Panc1 (cell line): ENCODE data around the gene SLC38A10. TPM values are rescaled to one million over a fixed set of nuclear protein-coding genes. Genes with fewer than 3 reads are reported as not detected.

Experiments used
- ATAC-seq: fragments of 200-7000 bp; cut with Tn5 transposase; 2 replicates; pipeline ENCODE4 v1.9.1; 2020; ENCODE audit warnings: mild to moderate bottlenecking, moderate library complexity
- BruUV-seq: library from RNA; stranded (reverse); fragments of 400-500 nt; replicated peaks from 2 replicates; lab custom pipeline; 2021; lab: Mats Ljungman, UMichigan
- CTCF ChIA-PET: fragments of 300-600 bp; sonication (Branson Sonifier 250); formaldehyde crosslinking; loops from one replicate; lab custom pipeline; 2022; ENCODE audit warnings: antibody characterized with exemption; lab: Charles Lee
- POLR2A ChIA-PET: fragments of 300-600 bp; sonication (Branson Sonifier 250); formaldehyde crosslinking; loops from one replicate; lab custom pipeline; 2022; ENCODE audit warnings: antibody characterized with exemption; lab: Charles Lee
- DNase-seq: peaks from one replicate; pipeline ENCODE4 v3.0.0-alpha.2; 2010; ENCODE audit warnings: low read depth, low spot score
- H3K27ac ChIP-seq: 2 replicates; pipeline ENCODE4 v1.5.1; 2011; ENCODE audit warnings: mild to moderate bottlenecking, low read length, inconsistent platforms
- H3K27me3 ChIP-seq: fragments of 200-500 bp; sonication (Bioruptor generic); 2 replicates; pipeline ENCODE4 v1.6.0; 2014; ENCODE audit warnings: low read length, inconsistent platforms; ENCODE audit not compliant: control insufficient read depth, insufficient read depth
- H3K36me3 ChIP-seq: fragments of 200-500 bp; sonication (Bioruptor generic); 2 replicates; pipeline ENCODE4 v1.5.1; 2014; ENCODE audit warnings: inconsistent platforms, mild to moderate bottlenecking, low read length, moderate library complexity; ENCODE audit not compliant: control insufficient read depth, insufficient read depth
- H3K4me1 ChIP-seq: 2 replicates; pipeline ENCODE4 v1.5.1; 2011; ENCODE audit warnings: inconsistent platforms, mild to moderate bottlenecking, low read length, moderate library complexity; ENCODE audit not compliant: control insufficient read depth, insufficient read depth
- H3K4me3 ChIP-seq, 2 experiments: 2 replicates each; pipeline ENCODE4 v1.5.1; 2011 to 2012; ENCODE audit warnings: low read depth in 2 of 2, low read length in 2 of 2, mild to moderate bottlenecking in 2 of 2, inconsistent platforms in 1 of 2, moderate library complexity in 1 of 2
- H3K9me3 ChIP-seq: fragments of 200-500 bp; sonication (Bioruptor generic); 2 replicates; pipeline ENCODE4 v1.5.1; 2014; ENCODE audit warnings: low read depth, mild to moderate bottlenecking, inconsistent platforms, low read length, moderate library complexity; ENCODE audit not compliant: control insufficient read depth, insufficient read depth
- POLR2AphosphoS5 ChIP-seq: IDR thresholded peaks from 2 replicates; pipeline ENCODE4 v1.6.1; 2012; ENCODE audit warnings: mild to moderate bottlenecking, low read depth, low read length, moderate library complexity
- SIN3A ChIP-seq: IDR thresholded peaks from 2 replicates; pipeline ENCODE4 v1.6.1; 2012; ENCODE audit warnings: low read depth, mild to moderate bottlenecking, low read length, moderate library complexity, borderline replicate concordance; ENCODE audit not compliant: insufficient read depth
- TCF7L2 ChIP-seq: IDR thresholded peaks from 2 replicates; pipeline ENCODE4 v1.6.1; 2011; ENCODE audit warnings: mild to moderate bottlenecking, low read depth, low read length, inconsistent platforms
- in situ Hi-C: cut with HindIII; loops from 2 replicates; pipeline ENCODE4 v1.10.0; 2016; ENCODE audit warnings: low sequenced_read_pairs, low pct_unique_long_range_greater_than_20kb
- intact Hi-C: fragments of 100-400 bp; cut with micrococcal nuclease; formaldehyde crosslinking; loops from one replicate; pipeline ENCODE4 v1.10.0; 2022; ENCODE audit not compliant: unreplicated experiment
- total RNA-seq: library from RNA; stranded (reverse); gene quantifications from one replicate; pipeline ENCODE4 v1.2.1, GENCODE V29; 2021; ENCODE audit not compliant: unreplicated experiment
- TF ChIP-seq, protein P1 (sequence below): fragments of 450-650 bp; IDR thresholded peaks from 2 replicates; pipeline ENCODE4 v1.5.1; 2017; ENCODE audit warnings: mild to moderate bottlenecking
- TF ChIP-seq, protein P2 (sequence below), 2 experiments: IDR thresholded peaks; 2 replicates each; pipeline ENCODE4 v1.6.1; 2011 to 2012; ENCODE audit warnings: low read depth in 2 of 2, control low read depth in 1 of 2, low read length in 1 of 2, mild to moderate bottlenecking in 1 of 2, moderate library complexity in 1 of 2; ENCODE audit not compliant: insufficient read depth in 1 of 2

SLC38A10 gene
- total RNA-seq, 1 experiment from 2014 or later = 188 TPM

DNA sequence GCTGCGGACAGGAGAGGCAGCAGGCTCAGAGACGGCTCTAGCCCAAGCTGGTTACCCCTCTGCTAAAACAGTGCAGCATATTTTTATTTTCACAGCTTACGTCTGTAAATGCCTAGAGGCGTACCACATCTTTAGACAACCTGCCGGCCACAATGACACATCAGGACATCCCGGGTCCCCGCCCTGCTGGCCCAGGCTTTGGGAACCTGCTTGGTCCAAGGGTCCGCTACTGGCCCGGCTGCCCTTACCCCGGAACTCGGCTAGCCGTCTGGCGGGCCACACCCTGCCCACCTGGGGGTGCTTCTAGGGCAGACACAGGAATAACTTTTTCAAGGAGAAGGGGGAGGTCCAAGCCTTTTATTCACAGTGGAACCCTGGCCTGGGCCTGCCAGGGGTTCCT lies 76.6 kb downstream of the SLC38A10 start:
- no peaks in the 10 kb centered on the region for H3K36me3 ChIP-seq
- DNase-seq = no peak
- in situ Hi-C loops = no loop called here
- BruUV-seq = no TSS peak
- POLR2A ChIA-PET = no interaction called here
- CTCF ChIA-PET = no interaction called here
- peaks cover 9% of the 10 kb centered on the region for H3K4me1 ChIP-seq
- H3K27ac ChIP-seq = no peak overlapping the region
- H3K9me3 ChIP-seq = no peaks in the 10 kb centered on the region
- H3K27me3 ChIP-seq = no peaks in the 10 kb centered on the region
- no peak for ATAC-seq
- TF ChIP-seq, protein P1, sequence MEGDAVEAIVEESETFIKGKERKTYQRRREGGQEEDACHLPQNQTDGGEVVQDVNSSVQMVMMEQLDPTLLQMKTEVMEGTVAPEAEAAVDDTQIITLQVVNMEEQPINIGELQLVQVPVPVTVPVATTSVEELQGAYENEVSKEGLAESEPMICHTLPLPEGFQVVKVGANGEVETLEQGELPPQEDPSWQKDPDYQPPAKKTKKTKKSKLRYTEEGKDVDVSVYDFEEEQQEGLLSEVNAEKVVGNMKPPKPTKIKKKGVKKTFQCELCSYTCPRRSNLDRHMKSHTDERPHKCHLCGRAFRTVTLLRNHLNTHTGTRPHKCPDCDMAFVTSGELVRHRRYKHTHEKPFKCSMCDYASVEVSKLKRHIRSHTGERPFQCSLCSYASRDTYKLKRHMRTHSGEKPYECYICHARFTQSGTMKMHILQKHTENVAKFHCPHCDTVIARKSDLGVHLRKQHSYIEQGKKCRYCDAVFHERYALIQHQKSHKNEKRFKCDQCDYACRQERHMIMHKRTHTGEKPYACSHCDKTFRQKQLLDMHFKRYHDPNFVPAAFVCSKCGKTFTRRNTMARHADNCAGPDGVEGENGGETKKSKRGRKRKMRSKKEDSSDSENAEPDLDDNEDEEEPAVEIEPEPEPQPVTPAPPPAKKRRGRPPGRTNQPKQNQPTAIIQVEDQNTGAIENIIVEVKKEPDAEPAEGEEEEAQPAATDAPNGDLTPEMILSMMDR = no peak
- TF ChIP-seq, protein P2, sequence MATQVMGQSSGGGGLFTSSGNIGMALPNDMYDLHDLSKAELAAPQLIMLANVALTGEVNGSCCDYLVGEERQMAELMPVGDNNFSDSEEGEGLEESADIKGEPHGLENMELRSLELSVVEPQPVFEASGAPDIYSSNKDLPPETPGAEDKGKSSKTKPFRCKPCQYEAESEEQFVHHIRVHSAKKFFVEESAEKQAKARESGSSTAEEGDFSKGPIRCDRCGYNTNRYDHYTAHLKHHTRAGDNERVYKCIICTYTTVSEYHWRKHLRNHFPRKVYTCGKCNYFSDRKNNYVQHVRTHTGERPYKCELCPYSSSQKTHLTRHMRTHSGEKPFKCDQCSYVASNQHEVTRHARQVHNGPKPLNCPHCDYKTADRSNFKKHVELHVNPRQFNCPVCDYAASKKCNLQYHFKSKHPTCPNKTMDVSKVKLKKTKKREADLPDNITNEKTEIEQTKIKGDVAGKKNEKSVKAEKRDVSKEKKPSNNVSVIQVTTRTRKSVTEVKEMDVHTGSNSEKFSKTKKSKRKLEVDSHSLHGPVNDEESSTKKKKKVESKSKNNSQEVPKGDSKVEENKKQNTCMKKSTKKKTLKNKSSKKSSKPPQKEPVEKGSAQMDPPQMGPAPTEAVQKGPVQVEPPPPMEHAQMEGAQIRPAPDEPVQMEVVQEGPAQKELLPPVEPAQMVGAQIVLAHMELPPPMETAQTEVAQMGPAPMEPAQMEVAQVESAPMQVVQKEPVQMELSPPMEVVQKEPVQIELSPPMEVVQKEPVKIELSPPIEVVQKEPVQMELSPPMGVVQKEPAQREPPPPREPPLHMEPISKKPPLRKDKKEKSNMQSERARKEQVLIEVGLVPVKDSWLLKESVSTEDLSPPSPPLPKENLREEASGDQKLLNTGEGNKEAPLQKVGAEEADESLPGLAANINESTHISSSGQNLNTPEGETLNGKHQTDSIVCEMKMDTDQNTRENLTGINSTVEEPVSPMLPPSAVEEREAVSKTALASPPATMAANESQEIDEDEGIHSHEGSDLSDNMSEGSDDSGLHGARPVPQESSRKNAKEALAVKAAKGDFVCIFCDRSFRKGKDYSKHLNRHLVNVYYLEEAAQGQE (IDR thresholded peaks at IDR 0.05; ENCODE audit: insufficient read depth in 1 of 2, low read depth in 2 of 2, low read length in 1 of 2) = no peak
- no peak for TF ChIP-seq POLR2AphosphoS5
- no peak for TF ChIP-seq TCF7L2
- no peak for TF ChIP-seq SIN3A
- intact Hi-C loops = no loop called here
- no peak overlapping the region for H3K4me3 ChIP-seq

DNA sequence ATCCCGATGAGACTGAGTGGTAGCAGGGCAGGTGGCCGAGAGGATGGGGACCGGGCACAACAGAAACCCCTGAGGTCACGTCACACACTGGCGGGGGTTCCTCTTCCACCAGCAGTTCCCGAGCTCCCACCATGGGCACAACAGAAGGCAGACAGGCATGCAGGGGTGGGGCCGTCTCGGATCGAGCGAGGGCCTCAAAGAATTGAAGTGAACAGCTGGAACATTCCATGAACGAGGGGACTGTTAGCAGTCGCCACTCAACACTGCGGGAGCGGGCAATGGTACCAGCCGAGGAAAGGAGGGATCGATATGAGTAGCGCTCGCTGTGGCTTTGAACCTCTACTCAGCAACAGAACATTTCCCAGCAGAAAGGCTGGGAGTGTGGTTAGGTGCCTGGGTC lies 77.6 kb downstream of the SLC38A10 start:
- no peaks in the 10 kb centered on the region for H3K9me3 ChIP-seq
- H3K27ac ChIP-seq = no peak overlapping the region
- ChIA-PET CTCF (no interaction called here), POLR2A (no interaction called here)
- in situ Hi-C loops (no loop called here), intact Hi-C loops (no loop called here)
- DNase-seq (no peak), ATAC-seq (no peak)
- no peaks in the 10 kb centered on the region for H3K36me3 ChIP-seq
- BruUV-seq = no TSS peak
- no peaks in the 10 kb centered on the region for H3K27me3 ChIP-seq
- no peak overlapping the region for H3K4me3 ChIP-seq
- peaks cover 8% of the 10 kb centered on the region; the same call in 1 of the 2 replicates for H3K4me1 ChIP-seq
- TF ChIP-seq SIN3A (no peak), POLR2AphosphoS5 (no peak), TCF7L2 (no peak)
- TF ChIP-seq, protein P1 = no peak
- TF ChIP-seq, protein P2 (IDR thresholded peaks at IDR 0.05; ENCODE audit: insufficient read depth in 1 of 2, low read depth in 2 of 2, low read length in 1 of 2) = no peak
